ENCODE measurements around the gene CSH1.
"Not testable (repeated sequence)": the region's sequence is repeated elsewhere in the genome, so short reads cannot be mapped to it uniquely, and the experiment has no call there.

DNA sequence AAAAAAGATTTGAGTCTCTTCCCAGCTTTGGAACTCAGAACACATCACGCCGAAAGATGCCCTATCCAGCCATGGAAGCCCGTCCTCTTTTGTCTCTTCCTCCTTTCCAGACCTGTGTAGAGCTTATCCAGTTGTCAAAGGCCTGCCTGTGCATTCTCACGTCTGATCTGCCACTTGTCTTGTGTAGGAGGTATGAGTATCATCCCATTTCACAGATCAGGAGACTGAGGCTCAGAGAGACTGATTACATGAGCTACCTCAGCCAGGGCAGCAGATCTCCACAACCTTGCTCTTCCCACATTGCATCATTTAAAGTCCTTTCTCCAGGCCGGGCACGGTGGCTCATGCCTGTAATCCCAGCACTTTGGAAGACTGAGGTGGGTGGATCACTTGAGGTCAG lies 21.7 kb downstream of the CSH1 start:
- not testable (repeated sequence) for TF ChIP-seq CTCF (IDR thresholded peaks at IDR 0.05; ENCODE audit: borderline replicate concordance, extremely low read depth, low read length, poor library complexity, severe bottlenecking); EZH2 (IDR thresholded peaks at IDR 0.05; ENCODE audit: borderline replicate concordance, low read depth, low read length, severe bottlenecking)

Data from DND-41 (cell line).